Loucy (cell line): ENCODE data around the gene LRRC26.

ENCODE experiments used
- H2AFZ ChIP-seq: fragments of 200-600 bp; sonication (generic); 2 replicates; pipeline ENCODE4 v1.6.0; 2016; ENCODE audit warnings: antibody characterized with exemption, mild to moderate bottlenecking, low read length, moderate library complexity
- H3F3A ChIP-seq: fragments of 200-600 bp; 2 replicates; pipeline ENCODE4 v1.6.0; 2016; ENCODE audit warnings: antibody characterized with exemption, low read depth, mild to moderate bottlenecking
- H3K27me3 ChIP-seq: fragments of 200-600 bp; sonication (generic); 2 replicates; pipeline ENCODE4 v1.6.1; 2014; ENCODE audit warnings: low read length, mild to moderate bottlenecking; ENCODE audit not compliant: insufficient read depth, poor library complexity, severe bottlenecking
- H3K36me3 ChIP-seq: fragments of 200-600 bp; sonication (generic); 2 replicates; pipeline ENCODE4 v1.6.1; 2016; ENCODE audit warnings: low read length; ENCODE audit not compliant: insufficient read depth
- H3K4me1 ChIP-seq: fragments of 200-600 bp; sonication (generic); 2 replicates; pipeline ENCODE4 v1.5.1; 2014; ENCODE audit warnings: low read length, mild to moderate bottlenecking; ENCODE audit not compliant: insufficient read depth, poor library complexity, severe bottlenecking
- H3K4me2 ChIP-seq: fragments of 200-600 bp; sonication (generic); 2 replicates; pipeline ENCODE4 v1.6.0; 2014; ENCODE audit warnings: antibody characterized with exemption, low read length, low read depth, mild to moderate bottlenecking; ENCODE audit not compliant: poor library complexity, severe bottlenecking
- H3K4me3 ChIP-seq: fragments of 200-600 bp; sonication (generic); 2 replicates; pipeline ENCODE4 v1.5.1; 2014; ENCODE audit warnings: low read length, mild to moderate bottlenecking, mixed read lengths; ENCODE audit not compliant: poor library complexity, severe bottlenecking
- H3K79me2 ChIP-seq: fragments of 200-600 bp; sonication (generic); 2 replicates; pipeline ENCODE4 v1.6.1; 2014; ENCODE audit warnings: low read length; ENCODE audit not compliant: insufficient read depth
- H3K9ac ChIP-seq: fragments of 200-600 bp; sonication (generic); 2 replicates; pipeline ENCODE4 v1.6.0; 2014; ENCODE audit warnings: mild to moderate bottlenecking, low read depth, low read length, moderate library complexity; ENCODE audit not compliant: poor library complexity, severe bottlenecking
- H3K9me2 ChIP-seq: fragments of 200-600 bp; sonication (generic); replicated peaks from 2 replicates; pipeline ENCODE4 v1.6.1; 2016; ENCODE audit warnings: low read depth, low read length, mixed read lengths
- H3K9me3 ChIP-seq: fragments of 200-600 bp; sonication (generic); 2 replicates; pipeline ENCODE4 v1.6.1; 2014; ENCODE audit warnings: mild to moderate bottlenecking, antibody characterized with exemption, low read length, low read depth; ENCODE audit not compliant: insufficient read depth
- H4K20me1 ChIP-seq: fragments of 200-600 bp; sonication (generic); 2 replicates; pipeline ENCODE4 v1.6.0; 2014; ENCODE audit warnings: antibody characterized with exemption, low read length, mild to moderate bottlenecking; ENCODE audit not compliant: insufficient read depth, poor library complexity, severe bottlenecking
- CTCF ChIP-seq: fragments of 200-600 bp; sonication (generic); conservative IDR thresholded peaks from 2 replicates; pipeline ENCODE4 v1.5.1; 2014; ENCODE audit warnings: mild to moderate bottlenecking, antibody characterized with exemption, low read length
- EZH2phosphoT487 ChIP-seq: fragments of 200-600 bp; IDR thresholded peaks from 2 replicates; pipeline ENCODE4 v1.6.1; 2018; ENCODE audit warnings: antibody characterized with exemption, mild to moderate bottlenecking, moderate library complexity, borderline replicate concordance

Gene LRRC26

GRCh38 chr9:137194388-137194787 is 24.5 kb upstream of the LRRC26 start:
- Histone ChIP-seq H3F3A (no peaks in the 10 kb centered on the region), H3K9ac (no peak overlapping the region), H3K36me3 (peaks cover 7% of the 10 kb centered on the region; the same call in 1 of the 2 replicates), H3K27me3 (no peaks in the 10 kb centered on the region), H3K79me2 (peaks cover 48% of the 10 kb centered on the region), H3K9me2 (no peaks in the 10 kb centered on the region), H3K4me2 (peak overlapping the region; percentile 27), H2AFZ (no peak overlapping the region), H3K4me1 (peaks cover 25% of the 10 kb centered on the region), H3K9me3 (no peaks in the 10 kb centered on the region), H3K4me3 (no peak overlapping the region), H4K20me1 (peaks cover 23% of the 10 kb centered on the region)
- TF ChIP-seq CTCF (no peak), EZH2phosphoT487 (no peak)

GRCh38 chr9:137193771-137194170 is 23.9 kb upstream of the LRRC26 start:
- peaks cover 22% of the 10 kb centered on the region for H3K4me1 ChIP-seq

GRCh38 chr9:137192859-137193258 is 23.0 kb upstream of the LRRC26 start:
- Histone ChIP-seq H3K9me3 (no peaks in the 10 kb centered on the region), H3K9me2 (no peaks in the 10 kb centered on the region), H4K20me1 (peaks cover 20% of the 10 kb centered on the region), H2AFZ (no peak overlapping the region), H3K27me3 (no peaks in the 10 kb centered on the region), H3K79me2 (peaks cover 40% of the 10 kb centered on the region), H3F3A (peaks cover 8% of the 10 kb centered on the region; the same call in 1 of the 2 replicates), H3K4me3 (no peak overlapping the region), H3K36me3 (peaks cover 7% of the 10 kb centered on the region; the same call in 1 of the 2 replicates), H3K4me2 (no peak overlapping the region), H3K9ac (no peak overlapping the region), H3K4me1 (peaks cover 14% of the 10 kb centered on the region)
- no peak for TF ChIP-seq EZH2phosphoT487
- TF ChIP-seq CTCF, result no peak

More at GRCh38 chr9:137193771-137194170, 23.9 kb upstream of the LRRC26 start:
- Histone ChIP-seq H3K36me3 (peaks cover 7% of the 10 kb centered on the region; the same call in 1 of the 2 replicates), H3K79me2 (peaks cover 44% of the 10 kb centered on the region), H3F3A (peaks cover 6% of the 10 kb centered on the region; the same call in 1 of the 2 replicates), H3K4me3 (no peak overlapping the region), H3K9ac (no peak overlapping the region), H4K20me1 (peaks cover 19% of the 10 kb centered on the region), H3K9me3 (no peaks in the 10 kb centered on the region), H3K4me2 (peak overlapping the region; percentile 27), H2AFZ (no peak overlapping the region), H3K9me2 (no peaks in the 10 kb centered on the region), H3K27me3 (no peaks in the 10 kb centered on the region)
- TF ChIP-seq EZH2phosphoT487 (no peak), CTCF (no peak)
